IPS-15b (cell line): ENCODE data around the gene ALOX12B.

Source experiments
- H3K27me3 ChIP-seq: one replicate; pipeline ENCODE4 v1.6.1; 2013; ENCODE audit warnings: low read length; ENCODE audit not compliant: control insufficient read depth, insufficient read depth
- H3K36me3 ChIP-seq: one replicate; pipeline ENCODE4 v1.6.1; 2013; ENCODE audit warnings: low read length; ENCODE audit not compliant: control insufficient read depth, insufficient read depth
- H3K4me1 ChIP-seq: one replicate; pipeline ENCODE4 v1.6.1; 2013; ENCODE audit warnings: mild to moderate bottlenecking, low read length; ENCODE audit not compliant: control insufficient read depth, insufficient read depth
- H3K4me3 ChIP-seq: one replicate; pipeline ENCODE4 v1.5.1; 2013; ENCODE audit warnings: low read depth, low read length
- H3K9ac ChIP-seq: one replicate; pipeline ENCODE4 v1.6.1; 2013; ENCODE audit warnings: low read depth, mild to moderate bottlenecking, low read length
- H3K9me3 ChIP-seq: one replicate; pipeline ENCODE4 v1.6.1; 2013; ENCODE audit warnings: mild to moderate bottlenecking, low read length; ENCODE audit not compliant: control insufficient read depth, insufficient read depth

Gene ALOX12B

DNA sequence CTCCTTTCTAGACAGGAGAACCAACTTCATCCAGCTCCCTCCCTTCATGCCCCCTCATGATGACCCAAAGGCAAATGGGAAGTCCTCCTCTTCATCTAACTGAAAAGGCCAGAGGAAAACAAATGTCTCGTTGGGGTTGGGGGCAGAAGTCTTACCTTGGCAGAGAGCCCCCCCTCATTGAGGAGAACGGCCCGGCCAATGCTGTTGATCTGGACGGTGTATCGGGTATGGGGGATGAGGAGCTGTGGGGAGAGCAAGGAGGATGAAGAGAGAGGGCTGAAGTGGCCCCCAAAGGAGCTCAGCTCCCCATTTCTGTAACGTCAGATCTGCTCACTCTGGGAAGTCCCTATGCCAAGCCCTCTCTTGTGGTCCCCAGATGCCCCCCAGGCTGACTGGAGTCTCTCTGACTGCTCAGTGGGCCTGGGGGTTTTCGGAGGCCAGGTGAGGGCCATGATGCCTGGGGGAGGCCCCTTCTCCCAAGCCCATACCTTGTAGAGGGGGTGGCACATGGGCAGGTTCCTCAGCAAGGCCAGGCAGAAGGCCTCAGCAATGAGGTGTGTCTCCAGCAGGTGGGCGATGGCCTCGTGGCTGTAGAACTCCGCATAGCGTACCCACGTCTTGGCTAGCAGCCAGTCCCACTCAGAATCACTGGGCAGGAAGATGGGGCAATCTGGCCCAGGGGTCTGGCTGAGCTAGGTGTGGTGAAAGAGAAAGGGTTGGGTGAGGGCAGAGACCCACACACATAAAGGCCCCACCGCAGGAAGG lies 10.8 kb downstream of the ALOX12B start:
- peaks cover 5% of the 10 kb centered on the region for H3K4me1 ChIP-seq

GRCh38 chr17:8075574-8076342 lies 11.8 kb downstream of the ALOX12B start:
- Histone ChIP-seq H3K36me3 (no peaks in the 10 kb centered on the region), H3K4me1 (peaks cover 5% of the 10 kb centered on the region), H3K9ac (no peak overlapping the region), H3K9me3 (no peaks in the 10 kb centered on the region), H3K27me3 (peaks cover 86% of the 10 kb centered on the region), H3K4me3 (no peak overlapping the region)

More for the DNA sequence above, 10.8 kb downstream of the ALOX12B start:
- Histone ChIP-seq H3K9ac (no peak overlapping the region), H3K27me3 (peaks cover 86% of the 10 kb centered on the region), H3K4me3 (no peak overlapping the region), H3K36me3 (no peaks in the 10 kb centered on the region), H3K9me3 (no peaks in the 10 kb centered on the region)

- H3K4me3 ChIP-seq, result no peak overlapping the region
- peaks cover 86% of the 10 kb centered on the region for H3K27me3 ChIP-seq
- H3K9ac ChIP-seq, result no peak overlapping the region
These were observed 12.4 kb downstream of the ALOX12B start for GRCh38 chr17:8075081-8075480.

DNA sequence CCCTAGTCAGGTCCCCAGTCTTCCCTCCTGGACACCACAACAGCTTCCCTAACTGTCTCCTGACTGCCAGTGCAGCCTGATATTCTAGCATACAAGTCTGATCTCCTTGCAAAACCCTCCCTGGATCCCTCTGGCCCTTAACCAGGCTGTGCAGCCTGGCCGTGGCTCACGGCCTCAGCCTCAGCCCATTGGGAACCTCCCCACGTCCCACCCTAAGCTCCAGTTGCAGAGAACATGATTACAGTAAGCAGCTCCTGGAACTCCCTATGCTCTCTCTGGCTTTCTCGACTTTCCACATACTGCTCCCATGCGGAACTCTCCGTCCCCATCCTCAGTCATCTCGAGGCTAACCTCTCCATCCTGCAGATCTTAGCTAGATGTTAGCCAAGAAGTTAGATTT lies 13.0 kb downstream of the ALOX12B start:
- Histone ChIP-seq H3K36me3 (no peaks in the 10 kb centered on the region), H3K4me3 (peak overlapping the region; percentile 62), H3K9me3 (no peaks in the 10 kb centered on the region), H3K4me1 (peaks cover 5% of the 10 kb centered on the region), H3K9ac (no peak overlapping the region), H3K27me3 (peaks cover 85% of the 10 kb centered on the region)

More at GRCh38 chr17:8075081-8075480, 12.4 kb downstream of the ALOX12B start:
- peaks cover 5% of the 10 kb centered on the region for H3K4me1 ChIP-seq
- no peaks in the 10 kb centered on the region for H3K9me3 ChIP-seq
- no peaks in the 10 kb centered on the region for H3K36me3 ChIP-seq

DNA sequence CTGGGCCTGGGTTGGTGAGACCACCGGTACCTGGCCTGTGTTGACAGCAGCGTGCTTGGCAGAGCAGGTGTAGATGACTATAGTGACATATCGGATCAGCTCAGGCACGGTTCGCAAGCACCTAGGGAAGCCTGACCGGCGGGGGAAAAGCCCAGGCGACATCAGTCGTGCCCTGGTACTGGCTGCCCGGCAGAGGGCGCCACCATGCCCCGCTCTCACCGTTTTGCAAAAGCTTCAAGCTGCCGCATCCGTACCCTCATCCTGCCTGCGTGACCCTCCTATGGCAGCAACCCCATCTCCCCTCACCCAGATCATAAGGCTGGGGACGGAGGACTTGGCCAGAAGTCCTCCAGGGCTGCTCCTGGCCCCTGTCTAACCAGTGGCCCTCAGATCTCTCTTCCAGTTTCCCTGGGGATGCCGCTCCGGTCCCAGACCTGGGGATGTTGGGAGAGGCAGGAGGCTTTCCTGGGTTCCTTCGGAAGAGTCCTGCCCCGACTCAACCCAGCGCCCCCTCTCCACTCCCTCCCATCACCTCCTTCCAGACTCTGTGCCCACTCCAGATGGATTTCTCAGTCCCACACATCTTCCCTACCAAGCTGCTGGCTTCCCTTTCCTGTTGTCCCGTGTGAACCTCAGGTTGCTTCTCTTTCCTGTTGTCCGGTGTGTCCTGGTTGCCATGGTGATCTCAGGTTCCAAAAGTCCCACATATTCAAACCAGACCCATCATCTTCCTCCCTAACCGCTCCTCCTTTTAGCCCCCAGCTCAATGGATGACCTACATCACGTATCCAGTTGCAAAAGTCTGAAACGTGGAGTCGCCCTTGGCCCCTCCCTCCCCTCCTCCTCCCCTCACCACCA lies 13.7 kb downstream of the ALOX12B start:
- Histone ChIP-seq H3K9me3 (no peaks in the 10 kb centered on the region), H3K4me1 (peaks cover 5% of the 10 kb centered on the region), H3K27me3 (peaks cover 91% of the 10 kb centered on the region), H3K36me3 (no peaks in the 10 kb centered on the region), H3K9ac (no peak overlapping the region), H3K4me3 (peak overlapping the region; percentile 62)

DNA sequence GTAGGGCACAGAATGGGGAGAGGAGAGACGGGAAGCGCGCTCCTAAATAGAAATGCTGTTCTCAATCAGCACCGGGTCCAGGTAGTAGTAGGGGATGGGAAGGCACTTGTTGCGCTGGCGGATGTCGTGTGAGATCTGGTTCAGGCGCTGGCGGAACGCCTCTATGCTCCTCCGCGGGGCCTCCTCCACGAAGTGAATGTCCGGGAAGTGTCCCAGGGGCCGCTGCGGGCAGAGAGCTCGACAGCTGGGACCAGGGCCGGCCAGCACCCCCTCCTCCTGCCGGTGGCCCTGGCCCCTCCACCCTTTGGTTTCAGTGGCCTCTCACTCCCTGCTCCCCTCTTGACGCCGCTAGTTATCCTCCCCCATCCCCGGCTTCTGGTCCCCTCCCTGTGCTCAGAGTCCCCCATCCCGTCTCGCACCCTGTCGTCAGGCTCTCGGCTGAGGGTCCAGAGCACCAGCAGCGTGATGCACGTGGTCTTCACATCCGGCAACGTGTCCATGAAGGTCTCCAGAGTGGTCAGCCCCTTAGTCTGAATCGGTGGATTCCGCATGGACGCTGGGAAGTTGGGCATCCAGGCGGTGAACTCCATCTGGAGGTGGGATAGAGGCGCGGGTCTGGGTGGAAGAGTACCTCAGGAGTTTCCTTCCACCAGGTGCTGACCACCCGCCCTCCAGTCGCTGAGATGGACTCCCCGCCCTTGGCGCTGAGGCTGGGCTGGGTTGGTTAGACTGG lies 14.6 kb downstream of the ALOX12B start:
- Histone ChIP-seq H3K4me1 (peaks cover 5% of the 10 kb centered on the region), H3K9ac (no peak overlapping the region), H3K9me3 (no peaks in the 10 kb centered on the region), H3K36me3 (no peaks in the 10 kb centered on the region), H3K4me3 (peak overlapping the region; percentile 62), H3K27me3 (peaks cover 95% of the 10 kb centered on the region)

- Histone ChIP-seq H3K4me3 (peak overlapping the region; percentile 62), H3K36me3 (no peaks in the 10 kb centered on the region), H3K27me3 (peaks cover 93% of the 10 kb centered on the region), H3K9ac (no peak overlapping the region), H3K4me1 (peaks cover 5% of the 10 kb centered on the region), H3K9me3 (no peaks in the 10 kb centered on the region)
These were observed 15.2 kb downstream of the ALOX12B start for GRCh38 chr17:8072341-8072728.

- Histone ChIP-seq H3K36me3 (no peaks in the 10 kb centered on the region), H3K4me1 (peaks cover 5% of the 10 kb centered on the region), H3K27me3 (peaks cover 91% of the 10 kb centered on the region), H3K4me3 (peak overlapping the region; percentile 62), H3K9ac (no peak overlapping the region), H3K9me3 (no peaks in the 10 kb centered on the region)
These were observed 16.0 kb downstream of the ALOX12B start for GRCh38 chr17:8071496-8071895.

GRCh38 chr17:8069587-8069860 lies 18.0 kb downstream of the ALOX12B start:
- H3K4me1 ChIP-seq, result peaks cover 6% of the 10 kb centered on the region
- H3K9me3 ChIP-seq, result no peaks in the 10 kb centered on the region
- no peak overlapping the region for H3K9ac ChIP-seq
- H3K4me3 ChIP-seq, result no peak overlapping the region
- no peaks in the 10 kb centered on the region for H3K36me3 ChIP-seq
- peaks cover 82% of the 10 kb centered on the region for H3K27me3 ChIP-seq

DNA sequence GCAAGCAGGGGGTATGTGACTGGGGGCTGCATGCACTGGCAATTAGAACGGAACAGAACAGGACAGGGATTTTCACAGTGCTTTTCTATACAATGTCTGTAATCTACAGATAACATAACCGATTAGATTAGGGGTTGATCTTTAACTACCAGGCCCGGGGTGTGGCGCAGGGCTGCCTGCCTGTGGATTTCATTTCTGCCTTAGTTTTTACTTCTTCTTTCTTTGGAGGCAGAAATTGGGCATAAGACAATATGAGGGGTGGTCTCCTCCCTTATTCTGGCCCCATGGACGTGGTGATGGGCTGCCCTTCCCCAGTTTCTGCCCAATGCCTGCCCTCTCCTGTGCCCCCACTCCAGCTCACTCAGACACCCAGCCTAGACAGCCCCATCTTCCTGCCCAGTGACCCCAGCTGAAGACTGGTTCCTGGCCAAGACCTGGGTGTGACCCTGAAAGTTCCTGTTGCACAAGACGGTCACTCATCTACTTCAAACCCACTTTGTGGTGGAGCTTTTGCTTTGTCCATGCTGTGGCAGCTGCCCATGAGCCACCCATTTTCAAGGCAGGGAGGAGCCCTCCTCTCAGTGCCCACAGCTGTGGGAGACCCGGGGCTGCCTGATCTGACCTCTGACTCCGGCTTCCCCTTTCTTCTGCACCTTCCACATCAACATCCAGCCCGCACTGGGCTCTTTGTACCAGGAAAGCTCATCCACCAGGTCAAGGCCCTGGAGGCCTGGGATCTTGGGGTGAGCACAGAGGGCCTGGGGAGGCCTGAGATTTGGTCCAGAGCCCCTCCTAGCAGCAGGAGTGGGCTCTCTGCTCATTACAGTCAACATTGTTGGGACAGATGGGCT lies 18.6 kb downstream of the ALOX12B start:
- Histone ChIP-seq H3K4me1 (peaks cover 8% of the 10 kb centered on the region), H3K9ac (no peak overlapping the region), H3K9me3 (no peaks in the 10 kb centered on the region), H3K27me3 (peaks cover 79% of the 10 kb centered on the region), H3K36me3 (no peaks in the 10 kb centered on the region), H3K4me3 (no peak overlapping the region)
